ENCODE data around the gene URI1. TPM values are rescaled to one million over a fixed set of nuclear protein-coding genes. Genes with fewer than 3 reads are reported as not detected.

URI1 gene
- polyA plus RNA-seq, 1 donor (not counting 4 experiments of a cell fraction or from before 2014, with no cell fraction given), result 98.6 TPM

- Histone ChIP-seq H3K36me3 (ENCODE audit: control insufficient read depth in 2 of 2, extremely low read depth in 1 of 2, insufficient read depth in 2 of 2, low read length in 2 of 2) (no peaks in the 10 kb centered on the region), H4K20me1 (ENCODE audit: control insufficient read depth, extremely low read depth, insufficient read depth, low read length) (no peaks in the 10 kb centered on the region), H3K79me2 (ENCODE audit: control insufficient read depth, insufficient read depth, low read length) (no peaks in the 10 kb centered on the region), H2AFZ (ENCODE audit: control insufficient read depth, low read length) (no peak overlapping the region), H3K27me3 (ENCODE audit: control insufficient read depth, extremely low read depth, insufficient read depth, low read length) (no peaks in the 10 kb centered on the region), H3K4me2 (ENCODE audit: control insufficient read depth, extremely low read depth, insufficient read depth, low read depth, low read length) (no peak overlapping the region), H3K9ac (ENCODE audit: control insufficient read depth, extremely low read depth, insufficient read depth, low read length) (no peak overlapping the region), H3K27ac (ENCODE audit: control insufficient read depth, insufficient read depth, low read length) (no peak overlapping the region), H3K4me1 (ENCODE audit: control insufficient read depth, extremely low read depth, insufficient read depth, low read length) (no peaks in the 10 kb centered on the region), H3K9me1 (ENCODE audit: control insufficient read depth, extremely low read depth, insufficient read depth, low read length) (no peaks in the 10 kb centered on the region), H3K4me3 (ENCODE audit: control insufficient read depth in 2 of 3, extremely low read depth in 1 of 3, insufficient read depth in 2 of 3, low read depth in 1 of 3, low read length in 3 of 3) (no peak overlapping the region), H3K9me3 (ENCODE audit: control insufficient read depth, low read depth, low read length) (no peaks in the 10 kb centered on the region)
- dilution Hi-C loops (cut with MboI; ENCODE audit: extremely low pct_ligation_motif_present, low sequenced_read_pairs), result no loop called here
- FAIRE-seq (no peak), DNase-seq (ENCODE audit: low read depth, low spot score) (no peak)
- TF ChIP-seq CTCF (optimal IDR thresholded peaks at IDR 0.05 in 1 of 3, IDR thresholded peaks at IDR 0.05 in 1 of 3, conservative IDR thresholded peaks at IDR 0.05 in 1 of 3; ENCODE audit: extremely low read depth in 1 of 3, insufficient read depth in 2 of 3, low read length in 3 of 3), result no peak
- TF ChIP-seq EZH2 (IDR thresholded peaks at IDR 0.05; ENCODE audit: low read length), result no peak
Measured at GRCh38 chr19:29926801-29927200, 15.2 kb upstream of the URI1 start.

GRCh38 chr19:29927944-29928625 lies 14.0 kb upstream of the URI1 start:
- no peak overlapping the region for H3K4me3 ChIP-seq (ENCODE audit: control insufficient read depth in 2 of 3, extremely low read depth in 1 of 3, insufficient read depth in 2 of 3, low read depth in 1 of 3, low read length in 3 of 3)
- no peaks in the 10 kb centered on the region for H3K4me1 ChIP-seq (ENCODE audit: control insufficient read depth, extremely low read depth, insufficient read depth, low read length)
- no peak for TF ChIP-seq EZH2 (IDR thresholded peaks at IDR 0.05; ENCODE audit: low read length)
- TF ChIP-seq CTCF (optimal IDR thresholded peaks at IDR 0.05 in 1 of 3, IDR thresholded peaks at IDR 0.05 in 1 of 3, conservative IDR thresholded peaks at IDR 0.05 in 1 of 3; ENCODE audit: extremely low read depth in 1 of 3, insufficient read depth in 2 of 3, low read length in 3 of 3), result no peak
- DNase-seq (ENCODE audit: low read depth, low spot score) (no peak), FAIRE-seq (no peak)
- H3K27ac ChIP-seq (ENCODE audit: control insufficient read depth, insufficient read depth, low read length), result no peak overlapping the region
- no peaks in the 10 kb centered on the region for H3K9me3 ChIP-seq (ENCODE audit: control insufficient read depth, low read depth, low read length)
- dilution Hi-C loops (cut with MboI; ENCODE audit: extremely low pct_ligation_motif_present, low sequenced_read_pairs), result no loop called here
- no peaks in the 10 kb centered on the region for H3K79me2 ChIP-seq (ENCODE audit: control insufficient read depth, insufficient read depth, low read length)
- no peaks in the 10 kb centered on the region for H4K20me1 ChIP-seq (ENCODE audit: control insufficient read depth, extremely low read depth, insufficient read depth, low read length)
- H2AFZ ChIP-seq (ENCODE audit: control insufficient read depth, low read length), result no peak overlapping the region
- H3K4me2 ChIP-seq (ENCODE audit: control insufficient read depth, extremely low read depth, insufficient read depth, low read depth, low read length), result no peak overlapping the region
- no peaks in the 10 kb centered on the region for H3K36me3 ChIP-seq (ENCODE audit: control insufficient read depth in 2 of 2, extremely low read depth in 1 of 2, insufficient read depth in 2 of 2, low read length in 2 of 2)
- no peaks in the 10 kb centered on the region for H3K27me3 ChIP-seq (ENCODE audit: control insufficient read depth, extremely low read depth, insufficient read depth, low read length)
- H3K9ac ChIP-seq (ENCODE audit: control insufficient read depth, extremely low read depth, insufficient read depth, low read length), result no peak overlapping the region
- H3K9me1 ChIP-seq (ENCODE audit: control insufficient read depth, extremely low read depth, insufficient read depth, low read length), result no peaks in the 10 kb centered on the region

Data from keratinocyte (primary cell).